HL-60/S4 (cell line): ENCODE measurements around the gene MS4A15.

Experiments
- in situ Hi-C: fragments of 300-500 bp; cut with MboI; formaldehyde crosslinking; loops from 2 replicates; pipeline ENCODE4 v1.14.3; 2022; ENCODE audit warnings: low sequenced_read_pairs

The MS4A15 gene

GRCh38 chr11:60776167-60776566, 19.5 kb downstream of the MS4A15 start:
- in situ Hi-C loops = no loop called here

GRCh38 chr11:60777106-60777505, 20.4 kb downstream of the MS4A15 start:
- in situ Hi-C loops = no loop called here

- in situ Hi-C loops = no loop called here
These were observed 20.9 kb downstream of the MS4A15 start for GRCh38 chr11:60777572-60777971.

- in situ Hi-C loops = no loop called here
These were observed 23.4 kb downstream of the MS4A15 start for GRCh38 chr11:60780065-60780464.

- in situ Hi-C loops = no loop called here
These were observed 24.1 kb downstream of the MS4A15 start for GRCh38 chr11:60780774-60781173.

GRCh38 chr11:60781286-60781980, 24.8 kb downstream of the MS4A15 start:
- in situ Hi-C loops = no loop called here

- in situ Hi-C loops = no loop called here
These were observed 25.3 kb downstream of the MS4A15 start for GRCh38 chr11:60781981-60782316.

- in situ Hi-C loops = no loop called here
These were observed 25.9 kb downstream of the MS4A15 start for GRCh38 chr11:60782393-60783140.

GRCh38 chr11:60783141-60783484, 26.4 kb downstream of the MS4A15 start:
- in situ Hi-C loops = no loop called here

- in situ Hi-C loops = no loop called here
These were observed 27.2 kb downstream of the MS4A15 start for GRCh38 chr11:60783911-60784310.

GRCh38 chr11:60785136-60785535, 28.5 kb downstream of the MS4A15 start, which contains the start of gene MS4A10:
MS4A10 (plus strand) TSS chr11:60785333; CDS start chr11:60790336, 5,003 bp downstream.
- in situ Hi-C loops = no loop called here

- in situ Hi-C loops = no loop called here
These were observed 29.2 kb downstream of the MS4A15 start for GRCh38 chr11:60785806-60786361.

- in situ Hi-C loops = no loop called here
These were observed 30.3 kb downstream of the MS4A15 start for GRCh38 chr11:60786811-60787567.

GRCh38 chr11:60788401-60789125, 31.9 kb downstream of the MS4A15 start:
- in situ Hi-C loops = no loop called here

GRCh38 chr11:60790726-60791125, 34.1 kb downstream of the MS4A15 start:
- in situ Hi-C loops = no loop called here

GRCh38 chr11:60791153-60791933, 34.7 kb downstream of the MS4A15 start:
- in situ Hi-C loops = no loop called here

GRCh38 chr11:60792521-60792920, 35.9 kb downstream of the MS4A15 start:
- in situ Hi-C loops = no loop called here

- in situ Hi-C loops = no loop called here
These were observed 38.6 kb downstream of the MS4A15 start for GRCh38 chr11:60795291-60795690.

- in situ Hi-C loops = no loop called here
These were observed 41.4 kb downstream of the MS4A15 start for GRCh38 chr11:60797846-60798630.
